HPDE6-E6E7 (cell line): ENCODE data around the gene SPAG8.
A peak's percentile ranks its signal among the peaks of the same experiment; 100 is the strongest.

Source experiments
- DNase-seq: peaks from one replicate; pipeline ENCODE4 v3.0.0; 2011; ENCODE audit warnings: missing footprints; ENCODE audit errors: extremely low spot score

The SPAG8 gene, protein sequence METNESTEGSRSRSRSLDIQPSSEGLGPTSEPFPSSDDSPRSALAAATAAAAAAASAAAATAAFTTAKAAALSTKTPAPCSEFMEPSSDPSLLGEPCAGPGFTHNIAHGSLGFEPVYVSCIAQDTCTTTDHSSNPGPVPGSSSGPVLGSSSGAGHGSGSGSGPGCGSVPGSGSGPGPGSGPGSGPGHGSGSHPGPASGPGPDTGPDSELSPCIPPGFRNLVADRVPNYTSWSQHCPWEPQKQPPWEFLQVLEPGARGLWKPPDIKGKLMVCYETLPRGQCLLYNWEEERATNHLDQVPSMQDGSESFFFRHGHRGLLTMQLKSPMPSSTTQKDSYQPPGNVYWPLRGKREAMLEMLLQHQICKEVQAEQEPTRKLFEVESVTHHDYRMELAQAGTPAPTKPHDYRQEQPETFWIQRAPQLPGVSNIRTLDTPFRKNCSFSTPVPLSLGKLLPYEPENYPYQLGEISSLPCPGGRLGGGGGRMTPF

DNA sequence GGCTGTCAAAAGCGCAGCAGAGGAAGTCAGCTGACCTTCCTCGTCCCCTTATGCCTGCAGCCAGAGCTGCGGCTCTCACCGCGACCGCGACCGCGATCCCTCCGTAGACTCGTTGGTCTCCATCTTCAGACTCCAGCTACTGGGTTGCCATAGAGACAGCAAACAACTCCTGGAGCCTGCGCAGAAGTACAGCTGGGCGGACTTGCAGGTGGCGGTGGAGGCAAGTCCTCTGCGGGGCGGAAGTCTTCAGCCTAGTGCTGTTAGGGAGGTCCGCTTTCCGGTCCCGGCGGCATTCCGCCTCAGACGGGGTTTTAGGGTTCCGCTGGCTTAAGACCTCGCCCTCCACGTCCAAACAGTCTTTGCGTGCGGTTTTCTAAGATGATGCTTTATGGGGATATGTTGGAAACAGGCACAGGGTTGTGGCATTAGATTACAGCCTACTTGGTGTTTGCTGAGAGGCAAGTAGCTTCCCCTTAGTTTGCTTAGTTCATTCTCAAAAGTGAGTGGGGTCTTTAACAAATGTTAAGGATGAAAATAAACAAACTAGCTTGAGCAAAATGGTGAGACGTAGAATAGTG is at the start of gene SPAG8:
TSS of gene SPAG8 (minus strand) at position 238 of the 578 bp plus-strand sequence. CDS start at position 123, 115 bp downstream.
- DNase-seq = peak; percentile 93

DNA sequence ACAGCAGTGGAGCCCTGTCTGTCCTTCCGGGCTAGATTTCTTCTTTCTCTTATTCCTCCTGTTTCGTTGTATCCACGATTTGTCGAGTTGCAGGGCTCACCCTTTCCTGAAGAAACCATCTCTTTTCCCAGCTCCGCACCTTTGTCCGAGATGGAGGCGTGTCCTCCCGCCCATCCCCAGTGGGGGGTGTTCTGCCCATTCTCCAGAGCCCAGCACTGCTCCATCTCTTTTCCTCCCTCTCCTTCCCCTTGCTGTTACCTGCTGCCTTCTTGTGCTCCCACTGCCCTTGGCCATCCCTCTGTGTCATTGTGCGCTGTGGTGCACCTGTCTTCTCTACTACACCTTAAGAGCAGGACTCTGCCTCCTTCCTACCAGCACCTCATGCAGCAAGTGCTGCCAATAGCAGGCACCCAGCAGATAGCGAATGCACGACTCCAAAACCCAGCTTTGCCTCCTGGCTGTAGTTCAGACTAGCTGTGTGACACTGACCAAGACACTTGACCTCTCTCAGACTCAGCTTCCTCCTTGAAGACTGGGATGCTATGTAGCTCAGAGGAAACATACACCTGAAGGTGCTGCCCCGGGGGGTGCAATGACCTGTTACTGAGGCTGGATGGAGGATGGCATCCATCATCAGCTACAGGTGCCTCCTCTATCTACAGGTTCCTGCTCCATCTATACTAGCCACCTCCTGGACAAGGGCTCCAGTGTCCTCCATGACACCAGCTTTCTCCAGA is 49.3 kb upstream of the SPAG8 start:
- DNase-seq = no peak

DNA sequence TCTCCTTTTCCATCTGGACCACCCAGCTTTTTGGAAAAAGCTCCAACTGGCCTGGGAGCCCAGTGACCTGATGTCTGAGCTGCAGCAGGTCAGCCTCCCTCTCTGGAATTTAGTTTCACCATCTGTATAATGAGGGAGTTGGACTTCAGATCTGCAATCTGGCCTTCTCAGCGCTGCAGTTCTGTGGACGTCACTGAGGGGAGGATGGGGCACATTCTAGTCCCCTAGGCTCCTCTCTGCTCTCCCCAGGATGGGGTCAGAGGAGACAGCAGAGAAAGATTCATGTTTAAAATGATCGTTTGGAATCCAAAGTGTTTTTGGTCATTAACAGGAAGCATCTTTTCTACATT is 47.9 kb upstream of the SPAG8 start:
- no peak for DNase-seq

DNA sequence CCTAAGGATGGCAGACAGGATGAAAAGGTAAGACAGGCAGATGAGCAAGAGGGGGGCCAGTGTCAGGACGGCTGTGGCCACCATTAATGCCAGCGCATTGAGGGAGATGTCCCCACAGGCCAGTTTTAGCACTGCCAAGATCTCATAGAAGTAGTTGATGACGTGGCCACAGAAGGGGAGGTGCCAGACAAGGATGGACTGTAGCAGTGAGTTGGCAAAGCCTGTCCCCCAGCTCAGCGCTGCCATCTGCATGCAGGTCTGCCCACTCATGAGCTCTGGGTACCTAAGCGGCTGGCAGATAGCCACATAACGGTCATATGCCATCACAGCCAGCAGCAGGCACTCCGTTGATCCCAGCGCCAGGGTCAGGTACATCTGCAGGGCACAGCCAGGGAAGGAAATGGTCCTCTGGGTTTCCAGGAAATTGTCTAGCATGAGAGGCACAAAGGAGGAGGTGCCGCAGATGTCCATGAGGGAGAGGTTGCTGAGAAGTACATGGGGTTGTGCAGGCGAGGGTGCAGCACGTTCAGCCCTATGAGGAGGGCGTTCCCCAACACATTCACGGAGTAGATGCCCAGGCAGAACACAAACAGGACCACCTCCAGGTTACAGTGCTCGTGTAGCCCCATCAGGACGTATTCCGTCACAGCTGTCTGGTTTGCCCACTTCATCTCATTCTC is 47.4 kb upstream of the SPAG8 start:
- no peak for DNase-seq

DNA sequence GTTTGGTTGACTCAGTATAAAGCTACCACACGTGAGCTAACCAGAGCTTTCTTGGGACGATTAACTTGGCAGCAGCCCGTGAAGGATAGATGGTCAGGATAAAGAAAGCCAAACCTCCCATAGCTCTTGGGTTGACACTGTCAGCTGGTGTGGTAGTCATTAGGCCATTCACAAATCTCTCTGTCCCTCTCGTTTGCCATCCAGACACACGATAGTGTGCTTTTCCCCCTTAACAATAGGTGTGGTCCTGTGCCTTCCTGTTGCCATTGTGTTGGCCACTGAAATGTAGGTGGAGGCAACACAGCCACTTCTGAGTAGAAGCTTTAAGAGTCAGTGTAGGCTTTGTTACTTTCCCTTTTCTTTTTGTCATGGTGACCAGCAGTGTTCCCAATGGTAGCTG is 46.4 kb upstream of the SPAG8 start:
- no peak for DNase-seq

DNA sequence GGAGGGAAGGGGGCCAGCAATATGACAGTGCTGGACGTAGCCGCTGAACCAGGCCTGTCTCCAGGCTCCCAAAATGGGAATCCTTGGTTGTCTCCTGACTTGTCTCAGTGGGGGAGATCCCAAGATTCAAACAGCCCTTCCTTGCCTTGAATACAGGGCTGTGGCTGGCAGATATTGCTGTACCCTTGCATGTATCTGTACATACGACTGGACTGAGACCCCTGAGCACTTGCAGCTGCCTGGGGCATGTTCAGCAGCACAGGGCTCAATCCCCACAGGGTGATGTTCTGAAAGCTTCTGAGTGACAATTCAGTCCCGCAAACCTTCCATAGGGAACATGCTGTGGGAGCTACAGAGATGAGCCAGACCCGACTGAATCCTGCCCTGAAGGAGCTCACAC is 44.8 kb upstream of the SPAG8 start:
- no peak for DNase-seq

DNA sequence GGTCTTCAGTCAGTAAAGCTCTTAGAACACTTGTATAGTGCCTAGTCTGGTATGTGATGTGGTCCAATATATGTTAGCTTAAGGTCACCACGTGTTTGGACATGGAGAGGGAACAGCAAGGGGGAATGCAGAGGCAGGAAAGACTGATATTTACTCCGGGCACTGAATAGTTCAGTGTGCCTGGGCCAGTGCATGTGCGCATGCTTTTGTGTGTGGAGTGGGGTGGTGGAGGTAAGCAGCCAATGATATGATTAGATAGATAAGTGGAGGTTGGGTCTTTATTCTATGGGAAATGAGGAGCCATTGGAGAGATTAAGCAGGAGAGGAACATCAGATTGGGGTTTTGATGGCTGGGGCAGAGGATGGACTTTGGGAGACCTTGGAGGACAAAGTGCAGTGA is 44.1 kb upstream of the SPAG8 start:
- no peak for DNase-seq

DNA sequence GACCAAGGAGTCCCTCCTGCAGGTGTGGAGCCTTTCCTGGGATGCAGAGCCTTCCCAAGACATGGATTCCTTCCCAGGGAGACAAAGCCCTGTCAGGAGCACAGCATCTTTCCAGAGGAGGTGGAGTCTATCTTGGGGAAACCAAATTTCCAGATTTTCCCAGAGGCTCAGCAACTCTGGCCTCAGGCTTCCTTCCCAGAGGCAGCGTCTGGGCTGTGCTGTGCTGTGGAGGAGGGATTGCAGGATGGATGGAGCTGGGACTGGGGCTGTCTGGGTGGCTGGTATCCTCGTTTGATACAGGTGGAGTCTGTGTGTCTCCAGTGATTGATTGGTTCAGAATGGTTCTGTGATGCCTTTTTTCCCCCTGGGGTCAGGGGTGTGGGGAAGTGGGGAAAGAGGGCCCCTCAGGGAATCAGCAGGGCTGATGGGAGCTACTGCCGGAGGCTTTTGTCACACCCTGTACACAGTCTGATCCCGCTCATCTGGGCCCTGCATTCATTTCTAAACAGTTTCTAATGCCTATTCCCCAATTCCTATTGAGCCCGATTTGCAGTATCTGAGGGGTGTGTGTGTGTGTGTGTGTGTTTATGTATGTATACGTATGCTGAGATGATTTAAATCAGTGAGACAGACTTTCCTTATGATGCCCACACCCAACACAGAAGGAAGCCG is 42.2 kb upstream of the SPAG8 start:
- DNase-seq = no peak

DNA sequence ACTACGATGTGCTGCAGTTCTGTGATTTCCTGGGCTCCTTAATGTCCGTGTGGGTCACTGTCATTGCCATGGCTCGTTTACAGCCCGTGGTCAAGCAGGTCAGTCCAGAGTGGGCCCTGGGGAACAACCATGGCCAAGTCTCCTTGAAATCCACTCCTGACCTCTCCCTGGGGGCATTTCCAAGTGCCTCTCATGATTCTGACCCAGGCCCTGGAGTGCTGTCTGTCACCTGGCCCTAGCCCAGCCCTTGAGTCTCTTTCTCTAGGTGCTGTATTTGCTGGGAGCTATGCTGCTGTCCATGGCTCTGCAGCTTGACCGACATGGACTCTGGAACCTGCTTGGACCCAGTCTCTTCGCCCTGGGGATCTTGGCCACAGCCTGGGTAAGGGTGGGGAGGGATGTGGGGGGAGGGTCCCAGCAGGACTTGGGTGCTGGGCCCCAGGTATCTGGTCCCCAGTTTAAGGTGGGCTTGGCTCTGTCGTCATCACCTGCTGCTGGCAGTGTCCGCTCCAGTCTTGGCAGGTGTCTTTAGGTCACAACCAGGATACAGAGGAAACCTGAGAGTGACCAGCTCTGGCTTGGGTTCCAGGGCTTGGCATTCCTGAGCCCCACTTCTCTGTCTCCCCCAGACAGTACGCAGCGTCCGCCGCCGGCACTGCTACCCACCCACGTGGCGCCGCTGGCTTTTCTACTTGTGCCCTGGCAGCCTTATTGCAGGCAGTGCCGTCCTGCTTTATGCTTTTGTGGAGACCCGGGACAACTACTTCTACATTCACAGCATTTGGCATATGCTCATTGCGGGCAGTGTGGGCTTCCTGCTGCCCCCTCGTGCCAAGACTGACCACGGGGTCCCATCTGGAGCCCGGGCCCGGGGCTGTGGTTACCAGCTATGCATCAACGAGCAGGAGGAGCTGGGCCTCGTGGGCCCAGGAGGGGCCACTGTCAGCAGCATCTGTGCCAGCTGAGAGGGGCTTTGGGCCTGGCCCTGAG is 41.1 kb upstream of the SPAG8 start:
- no peak for DNase-seq

DNA sequence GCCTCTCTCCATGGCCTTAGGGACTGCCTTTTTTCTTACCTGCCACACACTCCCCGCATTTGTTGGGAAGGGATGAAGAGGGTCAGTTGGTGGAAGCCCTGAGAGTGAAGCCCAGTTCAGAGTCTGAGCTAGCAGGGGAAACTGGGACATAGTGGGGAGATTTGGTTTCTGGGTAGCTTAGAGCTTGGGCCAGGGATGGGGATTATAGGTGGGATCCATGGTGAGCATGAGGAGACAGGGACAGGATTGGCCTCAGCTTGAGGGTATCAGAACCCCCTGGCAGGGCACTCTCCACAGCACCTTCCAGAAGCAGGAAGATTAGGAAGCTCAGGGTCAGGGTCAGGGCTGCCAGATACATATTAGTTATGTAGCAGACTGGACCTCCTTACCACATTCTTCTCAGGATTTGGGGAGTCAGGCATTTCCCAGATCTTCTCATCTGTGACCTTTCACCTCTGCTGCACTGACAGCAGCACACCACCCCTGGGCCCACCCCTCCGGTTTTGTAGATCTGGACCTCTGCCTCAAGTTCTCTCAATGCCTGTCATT is 40.3 kb upstream of the SPAG8 start:
- DNase-seq = no peak

DNA sequence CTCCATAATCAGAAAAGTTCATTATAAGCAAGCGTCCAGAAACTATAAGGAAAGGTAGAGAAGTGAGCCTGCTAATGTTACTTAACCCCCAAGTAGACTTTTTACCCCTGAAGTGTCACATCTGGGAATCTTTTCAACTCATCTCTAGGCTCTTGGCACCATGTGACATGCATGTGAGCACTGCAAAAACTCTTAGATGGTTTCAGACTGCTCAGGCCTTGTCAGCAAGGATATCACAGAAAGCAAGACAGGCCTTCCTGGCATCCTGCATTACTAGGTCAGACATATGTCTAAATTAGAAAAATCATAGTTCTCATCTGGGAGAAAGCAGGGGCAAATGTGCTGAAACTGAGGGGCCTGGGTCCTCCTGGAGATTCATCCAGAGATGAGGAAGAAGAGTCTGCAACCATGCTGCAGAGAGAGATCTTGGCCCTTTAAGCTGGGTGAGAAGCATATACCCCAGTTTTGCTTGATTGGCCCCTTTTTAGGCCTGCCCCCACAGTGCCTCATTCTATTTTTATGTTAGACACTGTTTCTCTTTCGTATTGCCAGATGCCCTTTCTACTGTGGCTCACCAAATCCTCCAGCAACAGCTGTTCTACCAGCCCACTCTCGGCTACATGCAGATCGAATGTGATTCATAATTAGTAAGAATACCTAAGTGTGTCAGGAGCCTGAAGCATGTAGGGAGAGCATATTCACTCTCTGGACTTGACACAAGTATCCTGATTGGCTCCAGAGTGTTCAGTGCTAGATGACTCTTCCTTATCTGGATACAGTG is 35.9 kb upstream of the SPAG8 start:
- DNase-seq = peak; percentile 86

DNA sequence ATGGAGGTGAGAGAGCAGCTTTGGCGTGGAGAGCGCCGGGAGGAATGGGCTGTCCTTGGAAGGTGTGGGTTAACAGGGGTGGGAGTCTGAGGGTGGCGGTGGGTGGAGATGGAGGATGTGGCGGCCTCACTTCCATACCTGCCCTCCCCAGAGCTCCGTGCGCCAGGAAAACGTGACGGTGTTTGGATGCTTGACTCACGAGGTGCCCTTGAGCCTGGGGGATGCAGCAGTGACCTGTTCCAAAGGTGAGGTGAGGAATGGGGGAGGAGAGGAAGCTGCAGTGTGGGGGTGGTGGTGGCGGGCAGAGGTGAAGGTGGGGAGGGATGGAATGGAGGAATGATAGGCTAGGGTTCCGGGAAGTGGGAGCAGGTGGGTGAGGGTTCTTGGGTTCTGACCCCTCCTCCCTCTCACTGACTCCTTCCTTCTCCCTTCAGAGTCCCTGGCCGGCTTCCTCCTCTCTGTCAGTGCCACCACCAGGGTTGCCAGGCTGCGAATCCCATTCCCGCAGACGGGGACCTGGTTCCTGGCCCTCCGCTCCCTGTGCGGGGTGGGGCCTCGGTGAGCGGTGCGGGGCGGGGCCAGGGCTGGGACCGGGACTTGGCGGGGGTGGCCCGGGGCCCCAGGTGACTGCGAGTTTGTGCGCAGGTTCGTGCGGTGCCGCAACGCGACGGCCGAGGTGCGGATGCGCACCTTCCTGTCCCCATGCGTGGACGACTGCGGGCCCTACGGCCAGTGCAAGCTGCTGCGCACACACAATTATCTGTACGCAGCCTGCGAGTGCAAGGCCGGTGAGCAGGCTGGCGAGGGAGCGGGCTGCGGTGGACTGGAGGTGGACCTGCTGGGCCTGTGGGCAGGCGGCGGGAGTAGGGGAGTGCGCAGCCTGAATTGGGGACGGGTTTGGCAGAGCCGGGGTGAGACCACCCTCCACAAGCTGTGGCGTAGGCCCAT is 34.0 kb upstream of the SPAG8 start:
- no peak for DNase-seq

DNA sequence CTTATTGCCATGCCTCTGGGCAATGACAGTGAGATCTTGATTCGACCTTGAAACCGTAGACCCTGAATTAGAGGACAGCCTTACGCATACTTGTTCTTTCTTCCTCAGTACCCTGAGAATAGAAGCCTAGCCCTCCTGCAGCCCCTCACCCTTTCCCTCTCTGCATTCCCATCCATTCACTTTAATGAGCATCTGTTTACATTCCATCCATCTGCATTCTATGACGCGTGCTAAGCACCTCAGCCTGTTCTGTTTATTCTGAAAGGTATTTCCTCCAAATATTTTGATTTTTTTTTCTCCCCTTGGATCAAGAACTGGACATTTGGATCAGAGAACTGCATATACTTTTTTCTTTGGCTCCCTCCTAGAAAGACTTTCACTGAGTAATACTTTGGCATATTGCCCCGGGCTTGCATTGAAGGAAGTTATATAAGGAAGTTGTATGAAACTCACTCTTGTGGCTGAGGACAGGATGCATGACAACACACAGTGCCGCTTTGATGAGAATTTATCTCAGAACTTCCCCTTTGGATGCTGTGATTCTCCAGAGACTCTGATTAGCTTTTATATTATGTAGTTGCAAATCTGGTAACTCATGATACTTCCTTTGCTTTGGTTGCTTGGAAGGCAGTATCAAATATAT is 32.7 kb upstream of the SPAG8 start:
- peak; percentile 72 for DNase-seq

DNA sequence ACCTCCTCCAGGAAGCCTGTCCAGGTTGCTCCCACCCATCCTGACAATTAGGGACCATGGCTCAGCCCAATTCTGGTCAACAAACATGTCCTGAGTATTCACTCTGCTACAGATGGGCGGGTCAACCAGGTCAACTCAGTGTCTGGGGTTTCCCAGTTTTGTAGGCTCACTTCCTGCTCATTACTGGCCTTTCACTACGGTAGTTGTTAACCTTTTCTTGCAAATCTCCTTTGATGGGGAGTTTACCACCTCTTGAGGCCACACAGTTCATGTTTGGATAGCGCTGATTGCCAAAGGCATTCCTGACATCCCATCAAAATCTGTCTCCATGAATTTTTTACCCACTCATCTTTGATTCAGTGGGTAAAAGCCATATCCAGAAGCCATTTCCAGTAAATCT is 30.7 kb upstream of the SPAG8 start:
- DNase-seq = no peak

DNA sequence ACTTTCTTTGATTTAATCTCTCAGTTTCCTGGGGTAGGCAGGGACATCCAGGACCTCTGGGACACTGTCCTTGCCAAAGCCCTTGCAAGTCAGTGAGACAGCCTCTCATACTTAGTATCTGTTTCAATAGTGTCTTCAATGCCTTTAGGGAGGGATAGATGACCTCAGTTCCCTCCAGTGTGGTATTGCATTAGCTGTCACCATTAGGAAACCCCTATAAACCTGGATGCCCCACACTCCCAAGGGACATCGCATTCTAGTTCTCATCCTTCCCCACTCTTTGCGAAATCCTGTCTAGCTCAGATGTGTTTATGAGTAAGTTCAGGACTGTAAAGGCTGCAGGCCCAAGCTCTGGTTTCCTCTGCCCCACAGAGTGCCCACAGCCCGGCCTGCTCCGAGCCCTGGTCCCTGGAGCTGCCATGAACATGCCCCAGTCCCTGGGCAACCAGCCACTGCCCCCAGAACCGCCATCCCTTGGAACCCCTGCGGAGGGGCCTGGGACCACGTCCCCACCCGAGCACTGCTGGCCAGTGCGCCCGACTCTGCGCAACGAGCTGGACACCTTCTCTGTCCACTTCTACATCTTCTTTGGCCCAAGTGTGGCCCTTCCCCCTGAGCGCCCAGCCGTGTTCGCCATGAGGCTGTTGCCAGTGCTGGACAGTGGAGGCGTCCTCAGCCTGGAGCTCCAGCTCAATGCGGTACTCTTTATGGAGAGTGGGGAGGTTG is 30.1 kb upstream of the SPAG8 start:
- no peak for DNase-seq

DNA sequence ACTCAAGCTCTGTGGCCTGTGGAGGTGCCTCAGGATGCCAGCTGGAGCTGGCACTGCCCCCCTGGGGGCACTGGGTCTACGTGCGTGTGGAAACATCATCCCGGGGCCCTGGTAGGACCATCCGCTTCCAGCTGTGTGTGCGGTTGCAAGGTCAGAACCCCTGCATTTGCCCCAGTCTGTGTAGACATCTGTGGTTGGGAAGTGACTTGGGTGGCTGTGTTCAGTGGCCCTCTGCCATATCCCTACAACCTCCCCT is 29.5 kb upstream of the SPAG8 start:
- no peak for DNase-seq
